NCI-H345 treated with DMSO at 0.1 percent for 48 hours (cell line): ENCODE measurements around the gene ARID5A.

ENCODE experiments used
- DNase-seq: peaks from one replicate; lab custom pipeline; 2025; ENCODE audit not compliant: unreplicated experiment; lab: John Stamatoyannopoulos, UW

ARID5A gene

GRCh38 chr2:96506016-96506906 lies 30.3 kb upstream of the ARID5A start:
- DNase-seq, result no peak

GRCh38 chr2:96506907-96507240 lies 29.7 kb upstream of the ARID5A start:
- no peak for DNase-seq

DNA sequence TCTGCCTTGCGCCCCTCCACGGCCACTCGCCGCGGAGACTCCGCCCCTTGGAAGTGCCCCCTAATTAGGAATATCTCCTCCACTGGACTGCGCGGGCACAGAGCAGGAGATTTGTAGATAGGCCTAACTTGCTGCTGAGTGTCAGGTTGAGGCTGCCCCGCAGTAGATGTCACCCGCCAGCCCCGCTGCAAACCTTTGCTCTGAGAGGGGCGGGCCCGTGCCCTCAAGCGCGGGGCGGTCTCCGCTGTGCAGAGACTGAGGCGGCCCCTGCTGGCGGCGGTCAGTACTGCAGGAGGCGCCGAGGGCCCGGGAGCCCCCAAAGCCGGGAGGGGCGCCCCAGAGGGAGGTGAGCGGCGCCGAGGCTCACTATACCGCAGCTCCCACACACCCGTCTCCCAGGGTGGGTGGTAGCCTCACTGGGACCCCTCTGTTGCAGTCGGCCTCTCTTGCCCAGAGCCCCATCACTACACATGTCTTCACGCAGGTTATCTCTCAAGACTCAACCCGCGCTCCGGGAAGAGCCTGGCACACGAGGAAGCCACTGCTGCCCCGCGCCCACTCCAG lies 28.5 kb upstream of the ARID5A start:
- peak; percentile 23 for DNase-seq

GRCh38 chr2:96508521-96509113 lies 27.9 kb upstream of the ARID5A start:
- no peak for DNase-seq

GRCh38 chr2:96509114-96509846 lies 27.3 kb upstream of the ARID5A start:
- peak; percentile 58 for DNase-seq

GRCh38 chr2:96509847-96510230 lies 26.7 kb upstream of the ARID5A start:
- DNase-seq, result no peak

GRCh38 chr2:96510931-96511595 lies 25.5 kb upstream of the ARID5A start:
- DNase-seq, result no peak

GRCh38 chr2:96511851-96512250 lies 24.7 kb upstream of the ARID5A start:
- no peak for DNase-seq

GRCh38 chr2:96512341-96512740 lies 24.2 kb upstream of the ARID5A start:
- no peak for DNase-seq

DNA sequence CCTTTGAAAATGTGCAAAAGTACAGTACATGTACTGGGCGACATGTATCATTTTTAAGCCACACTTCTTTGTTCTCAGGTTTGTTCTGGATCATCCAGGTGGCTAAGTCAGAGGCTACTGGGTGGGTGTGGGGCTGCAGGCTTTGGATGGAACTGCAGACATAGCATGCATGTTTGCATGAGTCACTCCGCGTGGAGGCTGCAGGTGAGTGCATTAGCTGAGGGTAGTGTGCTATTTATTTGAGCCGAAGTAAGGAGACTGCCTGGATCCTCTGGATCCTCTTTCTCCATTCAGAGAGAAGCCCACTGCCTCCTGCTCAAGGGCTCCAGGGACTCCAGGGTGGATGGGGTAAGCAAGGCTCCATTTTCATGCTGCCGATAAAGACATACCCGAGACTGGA lies 22.0 kb upstream of the ARID5A start:
- no peak for DNase-seq

GRCh38 chr2:96517079-96517478 lies 19.5 kb upstream of the ARID5A start:
- DNase-seq, result no peak

DNA sequence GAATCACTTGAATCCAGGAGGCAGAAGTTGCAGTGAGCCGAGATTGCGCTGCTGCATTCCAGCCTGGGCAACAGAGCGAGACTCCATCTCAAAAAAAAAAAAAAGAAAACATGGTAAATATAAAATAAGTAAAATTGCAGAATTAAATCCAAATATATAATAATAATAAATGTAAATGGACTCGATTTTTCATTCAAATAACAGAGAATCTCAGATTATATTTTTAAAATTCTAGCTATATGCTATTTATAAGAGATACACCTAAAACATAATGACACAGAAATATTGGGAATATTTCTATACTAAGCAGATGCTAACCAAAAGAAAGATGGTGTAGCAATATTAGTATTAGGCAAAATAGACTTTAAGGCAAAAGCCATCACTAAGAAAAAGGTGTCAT lies 16.3 kb upstream of the ARID5A start:
- DNase-seq, result no peak

DNA sequence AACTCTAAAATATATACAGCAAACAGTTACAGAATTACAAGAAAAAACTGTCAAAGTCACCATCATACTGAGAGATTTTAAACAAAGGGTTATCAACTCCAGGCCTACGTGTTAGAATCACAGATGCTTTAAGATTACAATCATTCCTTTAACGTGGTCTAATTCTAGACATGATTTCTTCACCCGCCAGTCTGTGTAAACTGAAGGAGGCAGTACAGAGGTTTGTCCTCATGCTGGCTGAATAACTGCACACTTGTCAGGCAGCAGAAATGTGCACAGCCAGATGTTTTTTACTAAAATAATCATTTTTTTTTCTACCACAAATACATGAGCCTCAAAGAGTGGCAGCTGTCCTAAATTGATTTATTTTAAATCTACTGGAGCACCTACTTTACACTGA lies 15.9 kb upstream of the ARID5A start:
- DNase-seq, result no peak

DNA sequence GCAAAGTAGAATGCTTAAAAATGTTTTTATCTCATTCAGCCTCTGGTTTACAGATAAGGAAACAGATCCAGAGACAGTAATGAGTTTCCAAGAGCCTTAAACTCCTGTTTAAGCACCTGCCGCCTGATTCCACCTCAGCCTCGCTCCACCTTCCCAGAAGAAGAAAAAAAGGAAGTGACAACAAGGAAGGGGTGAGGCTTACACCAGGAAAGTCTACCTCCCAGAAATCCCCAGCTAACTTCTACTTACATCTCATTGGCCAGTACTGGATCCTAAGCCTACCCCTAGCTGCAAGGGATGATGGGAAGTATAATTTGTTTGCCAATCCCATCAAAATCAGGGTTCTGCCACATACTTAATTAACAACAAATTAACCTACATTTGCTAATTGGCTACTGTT lies 15.3 kb upstream of the ARID5A start:
- DNase-seq, result no peak

DNA sequence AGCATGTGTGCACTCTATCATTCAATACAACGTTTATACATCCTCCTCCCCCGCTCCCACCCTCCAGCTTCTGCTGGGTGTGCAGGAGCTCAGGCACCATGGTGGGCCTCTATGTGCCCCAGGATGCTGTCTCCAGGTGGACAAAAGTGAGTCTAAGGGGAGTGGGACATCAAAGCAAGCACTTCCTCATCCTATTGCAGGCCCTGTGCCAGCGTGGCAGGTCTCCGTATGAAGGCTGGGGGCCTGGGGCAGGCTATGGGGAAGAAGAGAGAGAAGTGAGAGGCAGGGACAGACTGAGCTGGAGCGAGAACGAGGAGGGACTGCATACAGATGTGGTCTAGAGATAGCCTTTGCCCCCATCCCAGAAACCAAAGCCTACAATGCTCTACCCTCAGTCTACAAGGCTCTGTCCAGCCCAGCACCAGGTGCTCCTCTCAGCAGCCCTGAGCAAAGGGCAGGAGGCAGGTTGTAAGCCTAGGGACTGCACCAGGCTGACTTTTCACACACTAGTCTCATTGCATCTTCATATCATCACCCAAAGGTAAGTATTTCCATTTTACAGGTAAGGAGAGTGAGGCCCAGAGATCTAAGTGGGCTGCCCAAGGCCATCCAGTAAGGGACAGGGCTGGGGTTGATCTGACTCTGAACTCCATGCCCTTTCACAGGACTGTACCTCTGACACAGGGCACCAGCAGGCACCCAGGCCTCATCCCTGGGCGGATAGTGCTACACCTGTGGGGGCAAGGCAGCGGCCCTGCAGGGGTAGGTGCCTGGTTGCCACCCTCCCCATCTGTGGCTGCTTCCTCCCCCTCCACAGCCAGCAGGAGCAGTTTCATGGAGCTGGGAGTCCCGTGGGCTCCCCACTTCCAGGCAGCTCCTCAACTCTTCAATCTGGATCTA lies 14.0 kb upstream of the ARID5A start:
- no peak for DNase-seq

DNA sequence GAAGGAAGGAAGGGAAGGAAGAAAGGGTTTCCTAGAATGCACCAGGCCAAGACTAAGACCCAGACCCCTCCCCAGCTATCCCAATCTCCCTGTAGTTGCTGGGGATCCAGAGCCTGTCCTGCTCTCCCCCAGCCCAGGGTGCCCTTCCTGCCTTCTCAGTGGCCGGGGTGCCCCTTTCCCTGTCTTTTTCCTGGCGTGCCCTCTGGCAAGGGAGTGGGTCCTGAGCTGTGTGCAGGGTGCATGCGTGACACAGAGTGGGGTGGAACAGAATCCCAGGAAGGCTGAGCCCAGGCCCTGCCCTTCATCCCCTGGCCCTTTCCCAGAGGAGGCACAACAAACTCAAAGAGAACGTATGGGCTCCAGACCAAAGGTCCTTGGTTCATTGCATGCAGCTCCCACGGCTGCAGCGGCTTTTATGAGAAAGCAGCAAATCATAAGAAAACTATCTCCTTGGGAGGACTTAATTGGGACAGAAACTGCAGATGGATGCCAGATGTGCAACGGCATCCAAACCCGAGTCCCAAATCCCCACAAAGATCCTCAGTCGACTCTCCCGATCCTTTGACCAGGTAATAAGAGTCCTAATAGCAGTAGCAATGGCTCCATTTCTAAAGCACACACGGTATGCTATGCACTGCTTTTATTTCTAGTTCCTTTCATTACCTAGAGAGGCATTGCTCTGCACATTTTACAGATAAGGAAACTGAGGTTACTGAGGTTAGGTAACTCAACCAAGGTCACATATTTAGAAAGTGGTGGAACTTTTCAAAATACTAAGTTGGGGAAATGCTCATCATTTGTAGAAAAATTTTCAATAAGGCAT lies 12.7 kb upstream of the ARID5A start:
- DNase-seq, result no peak

GRCh38 chr2:96524482-96525210 lies 11.9 kb upstream of the ARID5A start:
- DNase-seq, result no peak

- no peak for DNase-seq
These were observed 11.4 kb upstream of the ARID5A start for GRCh38 chr2:96525211-96525507.

DNA sequence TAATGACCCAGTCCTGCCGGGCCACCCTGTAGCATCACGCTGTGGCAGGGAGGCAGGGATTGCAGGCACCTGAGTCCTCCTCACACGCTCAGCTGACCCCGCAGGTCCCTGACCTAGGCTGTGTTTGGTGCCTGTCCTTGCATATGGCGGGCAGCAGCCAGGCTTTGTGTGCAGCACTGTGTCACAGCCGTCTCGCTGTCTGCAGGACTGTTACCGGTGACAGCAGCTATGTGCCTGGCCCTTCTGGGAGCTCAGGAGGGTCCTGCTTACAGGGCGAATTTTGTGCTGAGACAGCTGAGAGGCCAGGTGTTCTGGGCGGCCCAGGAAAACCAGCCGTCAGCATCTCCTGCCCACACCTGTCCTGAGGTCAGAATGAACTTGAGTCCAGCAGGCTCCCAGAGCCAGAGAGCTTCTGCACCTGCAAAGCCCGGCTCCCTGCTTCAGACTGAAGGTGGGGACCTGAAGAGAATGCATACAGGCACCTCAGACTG lies 10.4 kb upstream of the ARID5A start:
- DNase-seq, result no peak
